T-helper 2 cell treated with Interferon-gamma antibody and Interleukin-4, amounts not matched to agents 5 μg/mL and 100 μg/mL, for 36 hours (primary cell): Measurements from ENCODE around the gene NUP93.
A peak's percentile ranks its signal among the peaks of the same experiment; 100 is the strongest.
"Not testable (repeated sequence)": the region's sequence is repeated elsewhere in the genome, so short reads cannot be mapped to it uniquely, and the experiment has no call there.

Source experiments
- DNase-seq: peaks from one replicate; pipeline ENCODE4 v3.0.0; 2021; ENCODE audit warnings: low spot score
- H3K27ac Mint-ChIP-seq: one replicate; pipeline ENCODE4 v1.8.0; 2021; ENCODE audit warnings: mild to moderate bottlenecking, mixed read lengths
- H3K27me3 Mint-ChIP-seq: one replicate; pipeline ENCODE4 v1.8.0; 2021; ENCODE audit warnings: low read depth, mixed read lengths
- H3K36me3 Mint-ChIP-seq: one replicate; pipeline ENCODE4 v1.8.0; 2021; ENCODE audit warnings: low read depth, mixed read lengths
- H3K4me1 Mint-ChIP-seq: one replicate; pipeline ENCODE4 v1.8.0; 2021; ENCODE audit warnings: low read depth, mixed read lengths
- H3K4me3 Mint-ChIP-seq: one replicate; pipeline ENCODE4 v1.8.0; 2022; ENCODE audit warnings: mild to moderate bottlenecking, moderate library complexity, mixed read lengths
- H3K9me3 Mint-ChIP-seq: one replicate; pipeline ENCODE4 v1.8.0; 2021; ENCODE audit warnings: mixed read lengths

NUP93 gene

DNA sequence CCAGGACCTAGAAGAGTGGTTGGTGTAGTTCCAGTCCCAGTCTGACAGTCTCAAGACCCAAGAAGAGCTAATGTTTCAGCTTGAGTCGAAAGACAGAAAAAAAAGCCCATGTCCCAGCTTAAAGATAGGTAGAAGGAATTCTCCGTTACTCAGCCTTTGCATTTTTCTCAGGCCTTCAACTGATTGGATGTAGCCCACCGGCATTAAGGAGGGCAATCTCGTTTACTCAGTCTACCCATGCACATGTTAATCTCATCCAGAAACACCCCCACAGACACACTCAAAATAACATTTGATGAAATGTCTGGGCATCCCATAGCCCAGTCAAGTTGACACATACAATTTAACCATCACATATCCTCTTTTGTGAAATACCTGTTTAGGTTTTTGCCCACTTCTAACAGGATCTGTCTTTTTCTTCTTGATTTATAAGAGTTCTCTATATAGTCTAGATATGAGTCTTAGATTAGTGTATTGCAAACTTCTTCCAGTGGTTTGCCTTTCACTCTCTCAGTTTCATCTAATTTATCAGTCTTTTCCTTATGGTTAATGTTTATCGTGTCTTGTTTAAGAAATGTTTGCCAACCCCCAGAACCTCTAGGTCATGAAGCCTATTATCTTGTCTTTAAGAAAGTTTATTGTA, 7.6 kb upstream of the NUP93 start:
- DNase-seq, result no peak
- H3K4me3 Mint-ChIP-seq, result no peak overlapping the region
- H3K27me3 Mint-ChIP-seq, result peaks cover 8% of the 10 kb centered on the region
- H3K27ac Mint-ChIP-seq, result no peak overlapping the region
- H3K4me1 Mint-ChIP-seq, result no peaks in the 10 kb centered on the region
- H3K9me3 Mint-ChIP-seq, result no peaks in the 10 kb centered on the region
- H3K36me3 Mint-ChIP-seq, result no peaks in the 10 kb centered on the region

DNA sequence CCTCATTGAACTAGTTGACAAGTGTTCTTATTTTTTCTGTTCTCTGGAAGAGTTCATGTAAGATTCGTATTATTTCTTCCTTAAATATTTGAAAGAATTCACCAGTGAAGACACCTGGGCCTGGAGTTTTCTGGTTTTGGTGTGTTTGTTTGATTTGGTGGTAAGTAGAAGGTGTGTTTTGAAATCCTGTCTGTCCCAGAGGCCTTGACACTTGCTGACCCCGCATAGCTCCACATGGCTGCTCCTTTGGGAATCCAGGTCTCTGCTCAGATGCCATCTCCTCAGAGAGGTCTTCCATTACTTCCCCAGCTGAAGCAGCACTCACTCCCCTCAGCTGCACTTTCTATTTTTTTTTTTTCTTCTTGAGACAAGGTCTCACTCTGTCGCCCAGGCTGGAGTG, 5.7 kb upstream of the NUP93 start:
- Mint-ChIP-seq H3K4me1 (peaks cover 4% of the 10 kb centered on the region), H3K9me3 (no peaks in the 10 kb centered on the region), H3K27ac (no peak overlapping the region)

DNA sequence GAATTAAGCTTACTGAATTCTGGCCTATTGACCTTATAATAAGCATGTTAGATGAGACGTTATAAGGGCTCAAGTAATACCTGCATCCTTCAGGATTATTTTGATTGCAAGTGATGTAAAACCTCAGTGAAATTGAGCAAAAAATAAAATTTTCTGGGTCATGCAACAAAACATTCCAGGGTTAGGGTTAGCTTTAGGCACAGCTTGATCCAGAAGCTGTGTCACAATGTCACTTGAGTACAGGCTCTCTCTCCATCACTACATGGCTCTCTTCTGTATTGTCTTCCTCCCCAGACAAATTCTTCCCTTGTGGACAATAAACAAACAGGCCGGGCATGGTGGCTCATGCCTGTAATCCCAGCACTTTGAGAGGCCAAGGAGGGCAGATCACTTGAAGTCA, 3.6 kb upstream of the NUP93 start:
- Mint-ChIP-seq H3K4me1 (peaks cover 14% of the 10 kb centered on the region), H3K27ac (no peak overlapping the region), H3K36me3 (no peaks in the 10 kb centered on the region), H3K4me3 (no peak overlapping the region), H3K27me3 (peaks cover 4% of the 10 kb centered on the region), H3K9me3 (no peaks in the 10 kb centered on the region)
- no peak for DNase-seq

More for the DNA sequence above, 5.7 kb upstream of the NUP93 start:
- no peaks in the 10 kb centered on the region for H3K36me3 Mint-ChIP-seq
- H3K27me3 Mint-ChIP-seq, result peaks cover 8% of the 10 kb centered on the region
- H3K4me3 Mint-ChIP-seq, result no peak overlapping the region
- DNase-seq, result no peak

DNA sequence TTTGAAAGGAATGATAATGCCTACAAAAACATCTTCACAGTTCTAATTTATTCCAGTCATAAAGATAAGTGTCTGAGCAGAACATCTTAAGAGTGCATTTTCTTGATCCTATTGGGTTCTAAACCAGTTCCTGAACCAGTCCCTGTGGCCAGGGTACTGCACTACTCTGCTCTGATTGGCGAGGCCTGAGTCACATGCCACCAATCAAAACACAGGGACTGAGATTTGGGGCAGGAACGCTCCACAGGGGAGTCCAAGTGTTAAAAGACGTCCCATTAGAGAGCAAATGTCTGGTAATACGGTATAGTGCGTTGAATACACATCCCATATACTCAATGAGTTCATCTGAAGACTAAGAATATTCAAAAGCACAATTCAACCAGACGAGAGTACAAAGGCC, 3.0 kb upstream of the NUP93 start:
- no peak for DNase-seq
- Mint-ChIP-seq H3K4me3 (no peak overlapping the region), H3K36me3 (no peaks in the 10 kb centered on the region), H3K27ac (no peak overlapping the region), H3K27me3 (peaks cover 4% of the 10 kb centered on the region), H3K9me3 (no peaks in the 10 kb centered on the region), H3K4me1 (peaks cover 14% of the 10 kb centered on the region)

DNA sequence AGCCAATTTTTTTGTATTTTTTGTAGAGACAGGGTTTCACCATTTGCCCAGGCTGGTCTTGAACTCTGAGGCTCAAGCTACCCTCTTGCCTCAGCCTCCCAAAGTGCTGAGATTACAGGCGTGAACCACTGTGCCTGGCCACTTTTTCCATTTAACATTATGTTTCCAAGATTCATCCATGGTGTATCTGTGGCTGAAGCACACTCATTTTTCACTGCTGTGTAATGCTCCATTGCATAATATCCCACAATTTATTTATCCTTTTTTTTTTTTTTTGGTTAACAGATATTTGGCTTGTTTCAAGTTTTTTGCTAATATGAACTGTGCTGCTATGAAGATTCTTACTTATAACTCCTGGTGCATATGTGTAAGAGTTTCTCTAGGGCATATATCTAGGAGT, 1.9 kb upstream of the NUP93 start:
- Mint-ChIP-seq H3K9me3 (no peaks in the 10 kb centered on the region), H3K27ac (no peak overlapping the region), H3K36me3 (no peaks in the 10 kb centered on the region), H3K4me3 (no peak overlapping the region), H3K27me3 (no peaks in the 10 kb centered on the region), H3K4me1 (peaks cover 14% of the 10 kb centered on the region)
- DNase-seq, result no peak

DNA sequence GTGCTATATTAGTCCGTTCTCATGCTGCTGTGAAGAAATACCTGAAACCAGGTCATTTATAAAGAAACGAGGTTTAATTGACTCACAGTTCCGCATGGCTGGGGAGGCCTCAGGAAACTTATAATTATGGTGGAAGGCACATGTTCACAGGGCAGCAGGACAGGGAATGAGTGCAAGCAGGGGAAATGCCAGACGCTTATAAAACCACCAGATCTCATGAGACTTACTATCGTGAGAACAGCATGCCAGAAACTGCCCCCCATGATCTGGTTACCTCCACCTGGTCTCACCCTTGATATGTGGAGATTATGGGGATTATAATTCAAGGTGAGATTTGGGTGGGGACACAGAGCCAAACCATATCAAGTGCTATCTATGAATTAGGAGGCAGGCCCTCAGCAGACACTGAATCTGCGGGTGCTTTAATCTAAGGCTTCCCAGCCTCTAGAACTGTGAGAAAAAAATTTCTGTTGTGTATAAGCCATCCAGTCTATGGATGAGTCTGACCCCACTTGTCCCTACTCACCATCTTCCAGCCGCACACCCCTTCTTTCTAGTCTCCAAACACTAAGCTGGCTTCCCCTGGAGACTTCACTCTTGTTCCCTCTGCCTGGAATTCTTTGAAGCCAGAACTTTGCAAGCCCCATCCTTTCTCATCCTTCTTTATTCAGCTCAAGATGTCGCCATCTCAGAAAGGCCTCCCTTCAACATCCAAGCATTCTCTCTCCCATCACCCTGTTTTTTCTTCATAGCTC, 772 bp upstream of the NUP93 start:
- no peaks in the 10 kb centered on the region for H3K9me3 Mint-ChIP-seq
- peaks cover 14% of the 10 kb centered on the region for H3K4me1 Mint-ChIP-seq
- H3K4me3 Mint-ChIP-seq, result no peak overlapping the region
- no peaks in the 10 kb centered on the region for H3K36me3 Mint-ChIP-seq
- no peaks in the 10 kb centered on the region for H3K27me3 Mint-ChIP-seq
- H3K27ac Mint-ChIP-seq, result peak overlapping the region; percentile 89
- DNase-seq, result no peak

DNA sequence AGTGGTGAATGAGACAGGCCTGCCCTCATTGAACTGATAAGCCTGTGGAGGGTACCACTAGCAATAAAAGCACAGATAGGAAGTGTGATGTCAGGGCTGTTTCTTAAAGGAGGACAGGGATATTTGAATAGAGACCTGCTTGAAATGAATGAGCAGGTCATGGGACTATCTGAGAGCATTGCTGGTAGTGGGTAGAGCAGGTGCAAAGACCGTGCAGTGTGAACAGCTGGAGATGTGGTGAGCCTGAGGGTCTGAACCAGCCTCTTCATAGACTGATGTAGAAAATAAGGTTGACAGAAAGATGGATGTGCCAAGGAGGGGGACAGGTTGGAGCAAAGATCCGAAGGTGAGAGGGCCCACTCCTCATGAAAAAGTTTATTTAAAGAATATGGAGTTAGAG, 2.4 kb downstream of the NUP93 start:
- Mint-ChIP-seq H3K27ac (no peak overlapping the region), H3K9me3 (no peaks in the 10 kb centered on the region), H3K27me3 (no peaks in the 10 kb centered on the region), H3K4me3 (no peak overlapping the region), H3K4me1 (peaks cover 14% of the 10 kb centered on the region), H3K36me3 (peaks cover 2% of the 10 kb centered on the region)
- no peak for DNase-seq

DNA sequence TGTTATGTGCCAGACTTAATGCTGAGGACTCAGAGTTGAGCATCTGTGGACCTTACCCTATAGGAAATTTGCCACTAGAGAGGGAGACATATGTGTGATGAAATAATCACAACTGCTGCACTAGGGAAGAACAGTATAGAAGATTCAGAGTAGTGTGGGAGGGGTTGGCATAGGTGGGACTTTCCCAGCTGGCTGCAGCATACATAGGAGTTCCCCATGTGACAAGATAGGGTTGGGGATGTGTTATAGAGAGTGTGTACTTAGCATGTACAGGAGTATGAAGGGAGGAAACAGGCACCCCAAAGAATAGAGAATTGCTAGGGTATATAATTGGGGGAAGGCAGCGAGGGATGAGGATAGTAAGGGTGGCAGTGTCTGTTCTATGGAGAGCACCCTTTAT, 2.9 kb downstream of the NUP93 start:
- Mint-ChIP-seq H3K36me3 (peaks cover 2% of the 10 kb centered on the region), H3K9me3 (no peaks in the 10 kb centered on the region)
- DNase-seq, result peak; percentile 27

DNA sequence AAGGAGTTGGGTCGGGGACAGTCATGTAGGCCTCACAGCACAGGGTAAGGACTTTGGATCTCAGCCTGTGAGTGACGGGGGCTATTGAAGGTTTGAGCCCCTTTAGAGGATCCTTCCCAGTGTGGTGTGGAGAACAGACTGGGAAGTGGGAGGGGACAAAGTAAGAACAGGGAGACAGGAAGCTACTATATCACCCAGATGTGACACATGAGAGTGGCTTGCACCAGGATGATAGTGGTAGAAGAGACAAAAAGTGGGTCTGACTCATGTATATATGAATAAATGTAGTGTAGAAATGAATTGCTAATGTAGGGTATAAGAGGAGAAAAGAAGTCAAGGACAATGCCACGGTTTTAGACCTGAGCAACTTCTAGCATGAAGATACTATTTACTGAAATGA, 4.5 kb downstream of the NUP93 start:
- no peaks in the 10 kb centered on the region for H3K9me3 Mint-ChIP-seq
- H3K4me3 Mint-ChIP-seq, result no peak overlapping the region
- H3K36me3 Mint-ChIP-seq, result peaks cover 4% of the 10 kb centered on the region
- no peak overlapping the region for H3K27ac Mint-ChIP-seq
- H3K4me1 Mint-ChIP-seq, result peaks cover 10% of the 10 kb centered on the region
- no peaks in the 10 kb centered on the region for H3K27me3 Mint-ChIP-seq
- DNase-seq, result no peak

More for the DNA sequence above, 2.9 kb downstream of the NUP93 start:
- Mint-ChIP-seq H3K27me3 (no peaks in the 10 kb centered on the region), H3K4me3 (no peak overlapping the region), H3K27ac (no peak overlapping the region), H3K4me1 (peaks cover 14% of the 10 kb centered on the region)

- Mint-ChIP-seq H3K4me1 (peaks cover 2% of the 10 kb centered on the region), H3K9me3 (no peaks in the 10 kb centered on the region), H3K27ac (no peak overlapping the region), H3K27me3 (no peaks in the 10 kb centered on the region), H3K4me3 (no peak overlapping the region), H3K36me3 (peaks cover 4% of the 10 kb centered on the region)
- DNase-seq, result no peak
Measured at GRCh38 chr16:56736476-56736875, 6.5 kb downstream of the NUP93 start.

DNA sequence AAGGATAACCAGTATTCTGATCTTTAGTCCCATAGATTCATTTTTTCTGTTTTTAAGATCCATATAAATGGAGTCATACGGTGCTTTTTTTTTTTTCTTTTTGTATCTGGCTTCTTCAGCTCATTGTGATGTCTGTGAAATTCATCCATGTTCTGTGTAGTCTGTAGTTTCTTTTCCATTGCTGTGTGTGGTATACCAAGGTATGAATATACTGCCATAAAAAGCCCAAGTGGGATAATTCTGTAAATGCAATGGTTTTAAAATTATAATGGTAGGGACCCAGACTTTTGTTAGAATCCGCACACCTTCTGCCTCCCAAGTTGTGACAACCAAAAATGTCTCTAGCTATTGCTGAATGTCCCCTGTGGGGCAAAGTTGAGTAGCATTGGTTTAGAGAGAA, 7.6 kb downstream of the NUP93 start:
- Mint-ChIP-seq H3K4me3 (no peak overlapping the region), H3K4me1 (peaks cover 3% of the 10 kb centered on the region)

DNA sequence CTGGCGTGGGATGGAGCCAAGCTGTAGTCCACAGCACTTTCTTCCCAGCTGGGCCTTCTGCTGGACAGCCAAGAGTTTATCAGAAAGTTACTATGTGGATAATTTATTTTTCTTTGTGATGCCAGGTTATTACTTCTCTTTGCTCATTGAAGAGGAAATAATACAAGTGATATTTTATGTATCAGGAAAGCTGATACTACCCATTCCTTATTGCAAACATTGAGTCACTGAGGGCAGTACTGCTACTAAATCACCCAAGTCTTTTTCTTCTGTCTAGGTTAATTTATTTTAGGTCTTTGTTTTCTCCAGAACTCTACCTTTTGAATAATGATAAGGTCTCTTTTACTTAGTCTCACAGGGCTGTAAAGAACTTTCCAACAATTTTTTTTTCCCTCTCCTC, 8.3 kb downstream of the NUP93 start:
- no peak overlapping the region for H3K27ac Mint-ChIP-seq
- H3K4me1 Mint-ChIP-seq, result peaks cover 5% of the 10 kb centered on the region
- no peak overlapping the region for H3K4me3 Mint-ChIP-seq
- no peaks in the 10 kb centered on the region for H3K27me3 Mint-ChIP-seq
- peaks cover 4% of the 10 kb centered on the region for H3K36me3 Mint-ChIP-seq
- H3K9me3 Mint-ChIP-seq, result no peaks in the 10 kb centered on the region
- no peak for DNase-seq

More for the DNA sequence above, 7.6 kb downstream of the NUP93 start:
- H3K9me3 Mint-ChIP-seq, result no peaks in the 10 kb centered on the region
- no peaks in the 10 kb centered on the region for H3K27me3 Mint-ChIP-seq
- peaks cover 4% of the 10 kb centered on the region for H3K36me3 Mint-ChIP-seq
- no peak overlapping the region for H3K27ac Mint-ChIP-seq
- no peak for DNase-seq

DNA sequence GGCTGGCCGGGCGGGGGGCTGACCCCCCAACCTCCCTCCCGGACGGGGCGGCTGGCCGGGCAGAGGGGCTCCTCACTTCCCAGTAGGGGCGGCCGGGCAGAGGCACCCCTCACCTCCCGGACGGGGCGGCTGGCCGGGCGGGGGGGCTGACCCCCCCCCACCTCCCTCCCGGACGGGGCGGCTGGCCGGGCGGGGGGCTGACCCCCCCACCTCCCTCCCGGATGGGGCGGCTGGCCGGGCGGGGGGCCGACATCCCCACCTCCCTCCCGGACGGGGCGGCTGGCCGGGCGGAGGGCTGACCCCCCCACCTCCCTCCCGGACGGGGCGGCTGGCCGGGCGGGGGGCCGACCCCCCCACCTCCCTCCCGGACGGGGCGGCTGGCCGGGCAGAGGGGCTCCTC, 9.4 kb downstream of the NUP93 start:
- not testable (repeated sequence) for H3K4me3 Mint-ChIP-seq, H3K27me3 Mint-ChIP-seq, H3K36me3 Mint-ChIP-seq, H3K9me3 Mint-ChIP-seq, DNase-seq, H3K27ac Mint-ChIP-seq
- peaks cover 12% of the 10 kb centered on the region for H3K4me1 Mint-ChIP-seq

DNA sequence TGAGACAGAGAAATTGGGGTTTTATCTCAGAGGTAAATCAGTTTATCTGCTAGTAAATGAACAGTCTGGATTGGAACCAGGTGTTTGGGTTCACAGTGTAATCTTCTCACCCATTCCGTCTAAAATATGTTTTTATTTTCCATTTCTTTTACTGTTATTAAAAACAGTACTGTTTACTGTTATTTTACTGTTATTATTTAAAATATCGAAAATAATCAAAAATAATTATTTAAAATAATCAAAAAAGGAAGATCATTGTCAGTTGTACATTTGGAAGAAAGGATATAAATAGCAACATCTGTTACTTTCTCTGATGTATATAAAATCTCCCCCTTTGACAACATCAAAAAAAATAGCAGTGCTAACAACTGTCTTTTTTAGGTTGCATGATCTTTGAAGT, 11.5 kb downstream of the NUP93 start:
- Mint-ChIP-seq H3K27me3 (no peaks in the 10 kb centered on the region), H3K4me3 (no peak overlapping the region), H3K27ac (no peak overlapping the region), H3K36me3 (peaks cover 2% of the 10 kb centered on the region), H3K9me3 (no peaks in the 10 kb centered on the region), H3K4me1 (peaks cover 17% of the 10 kb centered on the region)
- no peak for DNase-seq
